ENCODE measurements around the gene ABLIM2.

Gene ABLIM2

DNA sequence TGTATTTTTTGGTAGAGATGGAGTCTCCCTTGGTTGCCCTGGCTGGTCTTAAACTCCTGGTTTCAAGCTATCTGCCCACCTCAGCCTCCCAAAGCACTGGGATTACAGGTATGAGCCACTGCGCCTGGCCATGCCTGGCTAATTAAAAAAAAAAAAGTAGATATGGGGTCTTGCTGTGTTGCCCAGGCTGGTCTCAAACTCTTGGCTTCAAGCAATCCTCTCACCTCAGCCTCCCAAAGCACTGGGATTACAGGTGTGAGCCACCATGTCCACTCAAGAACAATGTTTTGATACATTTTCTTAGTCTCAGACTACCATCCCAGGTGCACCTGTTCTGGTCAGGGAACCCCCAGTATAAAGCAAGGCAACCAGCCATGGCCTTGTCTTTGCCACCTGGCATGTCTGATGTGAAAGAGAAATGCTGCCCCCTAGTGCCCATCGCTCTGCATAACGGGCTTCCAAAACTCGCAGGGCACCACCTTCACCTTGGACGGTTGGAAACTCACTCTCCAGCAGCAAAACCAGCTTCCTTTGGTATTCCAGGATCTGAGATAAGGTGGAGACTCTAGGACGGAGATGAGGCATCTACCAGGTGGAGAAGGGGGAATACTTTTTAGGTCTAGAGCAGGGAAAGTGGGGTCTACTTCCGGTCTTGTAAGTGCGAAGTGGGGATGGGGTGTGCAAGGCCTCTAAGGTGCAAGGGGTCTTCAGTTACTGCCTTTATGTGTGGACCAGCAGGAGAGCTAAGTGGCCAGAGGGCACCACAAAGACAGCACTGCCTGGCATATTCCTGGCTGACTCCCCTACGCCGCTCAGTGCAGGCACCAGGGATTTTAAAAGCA lies 171.2 kb downstream of the ABLIM2 start:
- TF ChIP-seq, protein P1, sequence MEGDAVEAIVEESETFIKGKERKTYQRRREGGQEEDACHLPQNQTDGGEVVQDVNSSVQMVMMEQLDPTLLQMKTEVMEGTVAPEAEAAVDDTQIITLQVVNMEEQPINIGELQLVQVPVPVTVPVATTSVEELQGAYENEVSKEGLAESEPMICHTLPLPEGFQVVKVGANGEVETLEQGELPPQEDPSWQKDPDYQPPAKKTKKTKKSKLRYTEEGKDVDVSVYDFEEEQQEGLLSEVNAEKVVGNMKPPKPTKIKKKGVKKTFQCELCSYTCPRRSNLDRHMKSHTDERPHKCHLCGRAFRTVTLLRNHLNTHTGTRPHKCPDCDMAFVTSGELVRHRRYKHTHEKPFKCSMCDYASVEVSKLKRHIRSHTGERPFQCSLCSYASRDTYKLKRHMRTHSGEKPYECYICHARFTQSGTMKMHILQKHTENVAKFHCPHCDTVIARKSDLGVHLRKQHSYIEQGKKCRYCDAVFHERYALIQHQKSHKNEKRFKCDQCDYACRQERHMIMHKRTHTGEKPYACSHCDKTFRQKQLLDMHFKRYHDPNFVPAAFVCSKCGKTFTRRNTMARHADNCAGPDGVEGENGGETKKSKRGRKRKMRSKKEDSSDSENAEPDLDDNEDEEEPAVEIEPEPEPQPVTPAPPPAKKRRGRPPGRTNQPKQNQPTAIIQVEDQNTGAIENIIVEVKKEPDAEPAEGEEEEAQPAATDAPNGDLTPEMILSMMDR (IDR thresholded peaks at IDR 0.05): peak; percentile 87

DNA sequence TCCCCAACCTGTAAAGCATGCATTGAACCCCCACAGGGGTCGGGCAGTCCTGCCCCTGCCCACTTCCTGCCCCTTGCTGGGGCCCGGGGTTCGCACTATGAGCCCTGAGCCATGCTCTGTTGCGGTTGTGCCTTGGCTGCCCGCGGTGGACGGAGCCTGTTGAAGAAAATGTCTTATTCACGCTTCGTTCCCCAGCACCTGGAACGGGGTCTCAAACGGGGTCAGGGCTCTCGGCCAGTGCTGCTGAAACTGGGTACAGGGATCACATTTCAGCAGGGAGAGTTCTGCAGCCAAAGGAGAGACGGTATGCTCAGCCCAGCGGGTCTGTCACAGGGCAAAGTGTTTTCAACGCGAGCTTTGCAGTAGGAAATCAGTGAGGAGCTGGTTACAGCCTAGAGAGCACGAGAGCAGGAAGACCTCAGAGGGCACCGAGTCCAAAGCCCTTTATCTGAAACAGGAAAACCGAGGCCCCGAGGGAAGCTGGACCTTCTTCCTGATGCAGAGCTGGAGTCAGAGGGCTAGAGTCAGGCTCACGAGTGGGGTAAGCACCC lies 172.6 kb downstream of the ABLIM2 start:
- TF ChIP-seq, protein P1 (IDR thresholded peaks at IDR 0.05): no peak

DNA sequence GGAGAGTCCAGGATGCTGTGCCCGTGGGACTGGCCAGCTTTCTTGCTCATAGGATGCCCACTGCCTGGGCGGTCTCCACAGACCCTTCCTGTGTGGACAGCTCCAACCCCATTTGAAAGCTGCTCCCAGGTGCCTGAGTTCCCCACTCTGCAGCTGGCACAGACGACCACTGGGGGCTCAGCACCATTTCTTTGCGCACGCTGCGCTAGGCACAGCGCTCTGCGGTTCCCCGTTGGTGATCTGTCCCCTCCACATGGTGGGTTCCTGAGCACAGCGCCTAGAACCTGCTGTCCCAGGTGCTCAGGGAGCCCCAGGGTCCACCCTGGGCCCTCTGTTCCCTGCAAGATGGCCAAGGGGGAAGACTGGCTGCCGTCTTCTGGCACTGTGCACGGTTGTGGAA lies 173.5 kb downstream of the ABLIM2 start:
- TF ChIP-seq, protein P1 (IDR thresholded peaks at IDR 0.05): no peak

DNA sequence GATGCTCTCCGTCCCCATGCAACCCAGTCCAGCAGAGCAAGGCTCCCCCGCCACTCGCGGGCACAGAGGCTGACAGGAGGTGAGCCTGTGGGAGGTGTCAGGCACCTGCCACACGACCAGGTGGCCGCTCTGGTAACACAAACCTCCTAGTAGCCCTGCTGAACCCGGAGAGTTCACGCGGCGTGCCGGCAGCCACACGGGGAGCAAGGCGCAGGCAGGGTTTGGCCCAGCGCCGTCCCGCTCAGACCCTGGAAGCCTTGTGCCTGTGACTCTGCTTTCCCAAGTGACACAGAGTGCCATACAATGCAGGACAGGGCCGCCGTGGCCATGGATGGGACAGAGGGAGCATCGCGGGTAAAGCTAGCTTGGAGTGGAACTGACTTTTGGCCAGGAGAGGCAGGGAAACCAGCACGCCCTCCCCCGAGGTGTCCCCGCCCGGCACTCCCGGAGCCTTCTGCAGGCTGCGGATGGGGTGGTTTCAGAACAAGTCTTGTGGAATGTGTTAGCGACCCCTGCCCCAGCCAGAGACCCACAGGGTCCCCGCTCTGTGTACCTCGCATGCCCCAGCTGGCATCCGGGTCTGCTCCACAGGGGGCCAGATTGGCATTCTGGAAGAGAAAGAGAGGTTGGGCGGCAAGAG lies 174.2 kb downstream of the ABLIM2 start:
- TF ChIP-seq, protein P1 (IDR thresholded peaks at IDR 0.05): no peak

DNA sequence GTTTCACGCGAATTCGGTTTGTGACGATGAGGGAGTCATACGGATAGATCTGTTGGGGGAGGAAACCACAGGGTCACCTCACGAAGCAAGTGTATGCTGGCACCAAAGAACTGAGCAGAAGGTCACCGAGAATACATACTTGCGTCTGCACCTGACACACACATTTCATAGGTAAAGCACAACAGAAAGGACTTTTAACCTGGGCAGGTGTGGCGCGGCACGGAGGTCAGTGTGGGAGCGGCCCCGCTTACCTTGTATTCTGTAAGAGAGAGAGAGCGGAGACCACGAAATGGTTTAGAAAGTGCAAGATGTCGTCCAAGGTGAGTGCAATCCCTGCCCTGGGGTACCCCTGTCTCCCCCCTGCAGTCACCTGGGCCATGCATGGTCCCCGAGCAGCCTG lies 175.3 kb downstream of the ABLIM2 start:
- TF ChIP-seq, protein P1 (IDR thresholded peaks at IDR 0.05): no peak

DNA sequence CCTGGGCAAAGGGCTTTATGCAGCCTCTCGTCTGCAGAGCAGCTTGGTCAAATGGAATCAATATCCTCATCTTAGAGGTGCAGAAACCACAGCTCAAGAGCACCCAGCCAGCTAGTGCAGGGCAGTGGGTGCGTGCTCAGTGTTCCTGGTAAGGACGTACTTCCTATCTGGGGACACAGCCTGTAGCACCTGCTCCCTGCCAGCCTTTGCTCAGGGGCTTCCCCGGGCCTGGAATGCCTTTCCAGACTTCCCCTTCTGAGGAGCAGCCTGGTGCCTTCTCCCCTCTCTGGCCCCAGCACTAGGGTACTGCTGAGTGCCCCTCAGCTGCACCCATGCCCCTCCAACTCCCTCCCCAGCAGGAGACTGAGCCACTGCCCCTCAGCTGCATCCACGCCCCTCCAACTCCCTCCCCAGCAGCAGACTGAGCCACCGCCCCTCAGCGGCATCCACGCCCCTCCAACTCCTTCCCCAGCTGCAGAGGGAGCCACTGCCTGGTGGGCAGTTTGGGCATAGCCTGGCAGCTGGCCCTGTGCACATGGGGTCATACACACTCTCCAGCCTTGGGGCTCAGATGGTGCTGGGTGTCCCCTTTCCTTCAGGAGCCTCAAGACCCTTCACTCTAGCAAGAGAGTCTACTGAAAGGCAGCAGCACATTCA lies 176.7 kb downstream of the ABLIM2 start:
- TF ChIP-seq, protein P1 (IDR thresholded peaks at IDR 0.05): no peak

DNA sequence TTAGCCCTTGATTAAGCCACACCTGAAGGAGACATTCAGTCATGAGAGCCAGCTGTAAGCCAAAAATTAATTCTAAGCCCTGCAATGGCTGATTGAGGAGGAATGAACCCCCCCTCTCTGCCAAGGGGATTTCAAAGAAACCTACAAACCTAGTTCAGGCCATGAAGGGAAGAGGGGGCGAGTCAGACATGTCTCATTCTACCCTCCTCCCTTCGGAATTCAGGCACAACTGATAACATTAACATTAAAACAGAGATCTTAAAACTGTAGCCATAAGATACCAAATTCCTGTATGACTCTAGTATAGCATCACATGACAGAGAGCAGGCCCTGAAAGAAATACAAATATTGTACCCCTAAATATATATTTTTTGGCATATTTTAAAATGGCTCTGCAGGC lies 178.6 kb downstream of the ABLIM2 start:
- TF ChIP-seq, protein P1 (IDR thresholded peaks at IDR 0.05): no peak
